ENCODE measurements around the gene NPPC. TPM values are rescaled to one million over a fixed set of nuclear protein-coding genes. Genes with fewer than 3 reads are reported as not detected.

NPPC gene
- total RNA-seq, 1 donor from 2014 or later: 18.5 TPM

DNA sequence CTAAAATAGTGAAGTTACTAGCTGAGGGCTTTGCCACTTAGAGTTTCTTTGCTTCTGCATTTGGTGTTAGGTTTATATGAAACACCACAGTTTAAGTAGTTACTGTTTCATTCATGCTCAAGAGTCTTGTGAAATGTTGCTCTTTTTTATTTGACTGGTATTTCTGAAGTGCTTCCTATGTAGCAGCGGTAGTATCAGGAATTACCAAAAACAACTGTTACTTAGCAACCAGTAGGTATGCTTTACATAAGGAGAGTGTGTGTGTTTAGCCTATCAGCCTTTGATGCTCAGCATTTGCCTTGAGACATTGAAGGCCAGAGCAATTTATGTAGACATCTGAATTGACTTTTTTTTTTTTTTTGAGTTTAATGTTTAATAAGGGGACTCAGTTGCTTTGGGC is 38.9 kb upstream of the NPPC start:
- Mint-ChIP-seq H3K27me3 (ENCODE audit: unreplicated experiment) (peaks cover 4% of the 10 kb centered on the region), H3K9me3 (ENCODE audit: unreplicated experiment) (peaks cover 10% of the 10 kb centered on the region), H3K4me1 (ENCODE audit: low read depth, unreplicated experiment) (peaks cover 6% of the 10 kb centered on the region), H3K36me3 (ENCODE audit: unreplicated experiment) (peaks cover 10% of the 10 kb centered on the region), H3K4me3 (ENCODE audit: unreplicated experiment) (no peak overlapping the region), H3K27ac (ENCODE audit: unreplicated experiment) (no peak overlapping the region)
- TF ChIP-seq, protein P1, sequence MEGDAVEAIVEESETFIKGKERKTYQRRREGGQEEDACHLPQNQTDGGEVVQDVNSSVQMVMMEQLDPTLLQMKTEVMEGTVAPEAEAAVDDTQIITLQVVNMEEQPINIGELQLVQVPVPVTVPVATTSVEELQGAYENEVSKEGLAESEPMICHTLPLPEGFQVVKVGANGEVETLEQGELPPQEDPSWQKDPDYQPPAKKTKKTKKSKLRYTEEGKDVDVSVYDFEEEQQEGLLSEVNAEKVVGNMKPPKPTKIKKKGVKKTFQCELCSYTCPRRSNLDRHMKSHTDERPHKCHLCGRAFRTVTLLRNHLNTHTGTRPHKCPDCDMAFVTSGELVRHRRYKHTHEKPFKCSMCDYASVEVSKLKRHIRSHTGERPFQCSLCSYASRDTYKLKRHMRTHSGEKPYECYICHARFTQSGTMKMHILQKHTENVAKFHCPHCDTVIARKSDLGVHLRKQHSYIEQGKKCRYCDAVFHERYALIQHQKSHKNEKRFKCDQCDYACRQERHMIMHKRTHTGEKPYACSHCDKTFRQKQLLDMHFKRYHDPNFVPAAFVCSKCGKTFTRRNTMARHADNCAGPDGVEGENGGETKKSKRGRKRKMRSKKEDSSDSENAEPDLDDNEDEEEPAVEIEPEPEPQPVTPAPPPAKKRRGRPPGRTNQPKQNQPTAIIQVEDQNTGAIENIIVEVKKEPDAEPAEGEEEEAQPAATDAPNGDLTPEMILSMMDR (IDR thresholded peaks at IDR 0.05; ENCODE audit: partially characterized antibody, unreplicated experiment): no peak
- DNase-seq: no peak

DNA sequence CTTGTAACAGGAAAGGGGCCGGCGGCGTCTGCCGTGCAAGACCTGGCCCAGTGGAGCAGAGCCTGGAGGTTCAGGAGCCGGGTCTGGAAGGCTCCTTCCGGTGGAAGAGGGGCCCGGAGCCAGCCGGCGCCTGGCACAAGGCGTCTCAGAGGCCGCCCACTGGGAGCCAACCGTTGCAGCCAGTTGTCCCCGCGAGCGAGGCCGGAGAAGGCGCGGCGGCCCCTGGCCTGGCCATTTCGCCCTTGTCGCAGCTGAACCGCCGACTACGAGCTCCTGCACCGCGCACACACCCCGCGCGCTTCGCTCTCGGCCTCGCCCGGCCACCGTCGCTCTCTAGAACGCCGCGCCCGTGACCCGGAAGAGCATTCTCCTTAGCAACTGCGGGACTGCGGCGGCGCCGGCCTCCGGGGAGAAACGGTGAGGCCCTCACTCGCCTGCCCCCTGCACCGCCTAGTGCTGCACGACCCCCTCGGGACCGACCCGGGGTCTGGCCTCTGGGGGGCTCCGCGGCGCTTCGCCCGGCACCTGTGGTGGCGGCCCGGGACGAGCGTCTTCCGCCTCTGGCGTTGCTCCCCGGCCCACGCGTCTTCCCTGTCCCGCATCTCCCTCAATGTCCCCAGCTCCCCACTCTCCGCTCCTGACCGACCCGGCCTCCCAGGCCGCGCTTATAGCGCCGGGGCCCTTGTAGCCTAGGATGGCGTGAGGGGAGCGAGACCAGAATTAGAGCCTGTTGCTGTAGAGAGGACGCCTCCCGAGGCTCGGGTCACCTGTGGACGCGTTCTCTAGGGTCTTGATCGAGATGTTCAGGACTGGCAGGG is 35.4 kb upstream of the NPPC start, which contains the start of gene DIS3L2:
Gene DIS3L2 (plus strand): TSS at position 365 of the 818 bp plus-strand sequence. CDS start 53,215 bp downstream, outside the sequence.
- Mint-ChIP-seq H3K4me3 (ENCODE audit: unreplicated experiment) (peak within 1 kb of the TSS; percentile 92), H3K4me1 (ENCODE audit: low read depth, unreplicated experiment) (peaks cover 6% of the 10 kb centered on the region), H3K9me3 (ENCODE audit: unreplicated experiment) (peaks cover 10% of the 10 kb centered on the region), H3K27ac (ENCODE audit: unreplicated experiment) (peak within 1 kb of the TSS; percentile 90), H3K27me3 (ENCODE audit: unreplicated experiment) (peaks cover 6% of the 10 kb centered on the region), H3K36me3 (ENCODE audit: unreplicated experiment) (no peaks in the 10 kb centered on the region)
- DNase-seq: peak; percentile 89
- TF ChIP-seq, protein P1 (IDR thresholded peaks at IDR 0.05; ENCODE audit: partially characterized antibody, unreplicated experiment): no peak

DNA sequence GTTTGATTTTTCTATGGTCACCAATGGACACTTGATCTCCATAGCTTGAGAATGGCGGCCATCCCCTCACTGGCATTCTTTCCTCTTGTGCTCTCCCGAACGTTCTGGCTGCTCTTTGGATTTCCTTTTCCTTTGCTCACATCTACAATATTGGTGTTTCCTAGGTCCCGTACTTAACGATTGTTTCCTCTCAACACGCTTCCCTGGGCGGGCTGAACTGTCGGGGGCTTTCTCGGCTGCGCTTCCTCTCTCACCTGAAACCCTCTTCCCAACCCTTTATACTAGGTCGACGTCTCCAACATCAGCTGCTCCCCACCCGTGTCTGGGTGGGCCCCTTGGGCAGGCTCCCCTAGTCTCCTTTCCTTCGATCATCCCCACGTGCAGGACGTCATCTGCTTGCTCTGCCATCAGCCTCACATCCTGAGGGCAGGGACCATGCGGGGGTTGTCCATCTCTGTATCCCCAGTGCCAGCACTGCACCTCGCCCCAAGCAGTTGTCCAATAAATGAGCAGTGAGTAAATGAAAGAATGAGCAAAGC is 34.7 kb upstream of the NPPC start:
- peaks cover 6% of the 10 kb centered on the region for H3K27me3 Mint-ChIP-seq (ENCODE audit: unreplicated experiment)
- H3K36me3 Mint-ChIP-seq (ENCODE audit: unreplicated experiment): no peaks in the 10 kb centered on the region
- peak overlapping the region; percentile 88 for H3K4me3 Mint-ChIP-seq (ENCODE audit: unreplicated experiment)
- TF ChIP-seq, protein P1 (IDR thresholded peaks at IDR 0.05; ENCODE audit: partially characterized antibody, unreplicated experiment): no peak
- DNase-seq: no peak
- peaks cover 10% of the 10 kb centered on the region for H3K9me3 Mint-ChIP-seq (ENCODE audit: unreplicated experiment)
- H3K27ac Mint-ChIP-seq (ENCODE audit: unreplicated experiment): peak overlapping the region; percentile 90
- peaks cover 6% of the 10 kb centered on the region for H3K4me1 Mint-ChIP-seq (ENCODE audit: low read depth, unreplicated experiment)

DNA sequence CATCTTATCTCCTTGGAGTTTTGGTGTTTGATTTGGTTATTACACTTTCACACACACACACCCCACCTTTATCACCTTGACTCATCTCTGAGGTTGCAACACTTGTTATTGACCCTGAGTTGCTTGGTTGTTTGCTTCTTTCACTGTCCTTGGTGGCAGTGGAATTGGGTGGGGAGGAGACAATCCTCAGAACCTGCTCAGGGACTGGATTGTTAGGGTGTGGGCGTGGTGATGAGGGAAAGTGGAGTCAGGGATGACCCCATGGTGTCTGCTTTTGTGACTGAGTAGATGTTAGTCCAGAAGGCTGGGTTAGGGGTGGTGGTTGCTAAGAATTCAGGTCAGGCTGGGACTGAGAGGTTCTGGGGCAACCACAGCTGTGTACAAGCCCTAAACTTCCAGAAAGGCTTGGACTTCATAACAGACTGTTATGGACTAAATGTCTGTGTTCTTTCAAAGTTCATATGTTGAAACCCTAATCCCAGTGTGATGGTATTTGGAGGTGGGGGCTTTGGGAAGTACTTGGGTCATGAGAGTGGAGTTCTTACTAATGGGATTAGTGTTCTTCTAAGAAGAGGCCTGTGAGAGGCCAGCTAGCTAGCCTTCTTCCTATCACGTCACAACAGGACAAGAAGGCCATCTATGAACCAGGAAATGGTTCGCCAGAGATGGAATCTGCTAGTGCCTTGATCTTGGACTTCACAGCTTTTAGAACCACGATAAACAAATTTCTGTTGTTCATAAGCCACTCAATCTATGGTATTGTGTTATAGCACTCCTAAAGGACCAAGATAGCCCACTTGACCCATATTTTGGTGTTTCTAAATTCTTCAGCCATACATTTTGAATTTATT is 31.9 kb upstream of the NPPC start:
- peaks cover 7% of the 10 kb centered on the region for H3K9me3 Mint-ChIP-seq (ENCODE audit: unreplicated experiment)

More for the DNA sequence above, 31.9 kb upstream of the NPPC start:
- H3K4me3 Mint-ChIP-seq (ENCODE audit: unreplicated experiment): no peak overlapping the region
- H3K36me3 Mint-ChIP-seq (ENCODE audit: unreplicated experiment): no peaks in the 10 kb centered on the region
- no peak for DNase-seq
- no peak overlapping the region for H3K27ac Mint-ChIP-seq (ENCODE audit: unreplicated experiment)
- H3K4me1 Mint-ChIP-seq (ENCODE audit: low read depth, unreplicated experiment): peaks cover 3% of the 10 kb centered on the region
- TF ChIP-seq, protein P1 (IDR thresholded peaks at IDR 0.05; ENCODE audit: partially characterized antibody, unreplicated experiment): no peak
- peaks cover 6% of the 10 kb centered on the region for H3K27me3 Mint-ChIP-seq (ENCODE audit: unreplicated experiment)

Measured in glutamatergic neuron (in vitro differentiated cells).